ENCODE results near the gene GALNT13.

GALNT13 gene

DNA sequence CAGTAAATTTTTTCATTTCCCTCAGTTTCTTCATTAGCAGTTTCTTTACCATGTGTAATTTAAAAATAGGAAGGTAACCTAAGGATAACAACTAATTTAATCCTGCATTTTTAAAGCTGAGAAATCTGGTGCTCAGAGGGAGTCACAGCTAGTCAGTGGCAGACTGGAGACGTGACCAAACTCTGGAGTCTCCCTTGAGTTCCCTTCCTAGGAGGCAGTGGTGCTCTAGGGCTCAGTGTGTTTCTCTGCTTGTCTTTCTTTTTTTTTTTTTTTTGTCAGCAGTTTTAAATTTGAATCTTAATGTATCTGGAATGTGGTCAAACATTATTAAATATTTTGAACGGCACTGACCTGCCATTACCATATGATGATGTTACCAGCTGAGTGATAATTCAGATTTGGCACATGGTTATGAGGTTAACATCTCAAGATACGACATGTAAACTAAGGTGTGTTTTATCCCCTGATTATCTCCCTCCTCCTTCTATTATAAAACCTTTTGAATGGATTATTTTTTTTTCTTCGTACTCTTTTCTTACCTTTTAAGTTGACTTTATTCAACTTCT, 226.2 kb downstream of the GALNT13 start:
- in situ Hi-C loops (cut with HindIII; ENCODE audit: low sequenced_read_pairs): no loop called here

GRCh38 chr2:154120706-154121105, 249.0 kb downstream of the GALNT13 start:
- in situ Hi-C loops (cut with HindIII; ENCODE audit: low sequenced_read_pairs): no loop called here

GRCh38 chr2:154125891-154126290, 254.2 kb downstream of the GALNT13 start:
- in situ Hi-C loops (cut with HindIII; ENCODE audit: low sequenced_read_pairs): no loop called here

DNA sequence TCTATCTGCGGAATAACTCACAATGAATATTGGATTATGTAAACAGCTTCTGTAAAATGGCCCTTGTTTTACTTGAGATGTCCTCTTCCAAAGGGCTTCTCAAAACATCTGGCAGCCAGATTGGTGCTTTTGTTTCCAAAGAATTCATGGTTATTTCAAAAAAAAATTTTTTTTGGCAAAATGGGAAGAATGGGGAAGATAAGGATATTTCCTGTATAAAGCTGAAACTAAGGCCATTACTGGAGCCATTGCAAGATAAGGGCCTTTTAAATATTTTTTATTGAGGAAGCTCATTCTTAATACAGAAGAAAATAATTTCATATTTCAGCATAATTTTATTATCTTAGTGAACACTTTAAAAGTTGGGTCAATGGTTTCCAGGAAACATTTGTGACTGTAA, 259.1 kb downstream of the GALNT13 start:
- in situ Hi-C loops (cut with HindIII; ENCODE audit: low sequenced_read_pairs): no loop called here

DNA sequence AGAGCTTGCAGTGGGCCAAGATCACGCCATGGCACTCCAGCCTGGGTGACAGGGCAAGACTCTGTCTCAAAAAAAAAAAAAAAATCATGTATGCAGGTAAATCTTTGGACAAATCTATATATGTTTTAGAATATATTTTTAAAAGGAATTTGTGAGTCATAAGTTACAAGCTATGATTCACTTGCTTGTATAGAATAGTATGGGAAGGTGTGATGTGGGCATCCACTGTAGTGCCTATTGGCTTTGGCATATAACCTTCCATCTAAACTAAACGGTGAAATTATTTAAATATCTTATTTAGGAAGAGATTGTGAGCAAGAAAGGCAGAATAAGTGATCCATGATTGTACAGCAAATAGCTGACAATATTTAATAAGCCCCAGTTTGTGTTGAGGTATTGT, 261.1 kb downstream of the GALNT13 start:
- in situ Hi-C loops (cut with HindIII; ENCODE audit: low sequenced_read_pairs): no loop called here

DNA sequence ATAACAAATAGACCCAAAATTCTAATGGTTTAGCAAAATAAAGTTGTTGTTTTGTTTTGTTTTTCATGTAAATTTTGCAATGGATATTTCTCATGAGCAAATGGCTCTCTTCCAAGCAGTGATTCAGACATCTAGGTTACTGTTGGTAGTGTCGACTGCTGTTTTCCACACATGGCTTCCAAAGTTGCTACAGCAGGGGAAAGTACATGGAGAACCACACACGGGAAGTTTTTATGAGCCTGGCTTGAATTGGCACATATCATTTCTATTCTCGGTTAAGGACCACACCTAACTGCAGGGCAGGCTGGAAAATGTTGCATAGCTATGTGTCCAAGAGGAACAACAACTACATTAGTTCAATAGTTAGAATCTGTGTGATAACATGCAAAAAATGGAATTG, 262.1 kb downstream of the GALNT13 start:
- in situ Hi-C loops (cut with HindIII; ENCODE audit: low sequenced_read_pairs): no loop called here

DNA sequence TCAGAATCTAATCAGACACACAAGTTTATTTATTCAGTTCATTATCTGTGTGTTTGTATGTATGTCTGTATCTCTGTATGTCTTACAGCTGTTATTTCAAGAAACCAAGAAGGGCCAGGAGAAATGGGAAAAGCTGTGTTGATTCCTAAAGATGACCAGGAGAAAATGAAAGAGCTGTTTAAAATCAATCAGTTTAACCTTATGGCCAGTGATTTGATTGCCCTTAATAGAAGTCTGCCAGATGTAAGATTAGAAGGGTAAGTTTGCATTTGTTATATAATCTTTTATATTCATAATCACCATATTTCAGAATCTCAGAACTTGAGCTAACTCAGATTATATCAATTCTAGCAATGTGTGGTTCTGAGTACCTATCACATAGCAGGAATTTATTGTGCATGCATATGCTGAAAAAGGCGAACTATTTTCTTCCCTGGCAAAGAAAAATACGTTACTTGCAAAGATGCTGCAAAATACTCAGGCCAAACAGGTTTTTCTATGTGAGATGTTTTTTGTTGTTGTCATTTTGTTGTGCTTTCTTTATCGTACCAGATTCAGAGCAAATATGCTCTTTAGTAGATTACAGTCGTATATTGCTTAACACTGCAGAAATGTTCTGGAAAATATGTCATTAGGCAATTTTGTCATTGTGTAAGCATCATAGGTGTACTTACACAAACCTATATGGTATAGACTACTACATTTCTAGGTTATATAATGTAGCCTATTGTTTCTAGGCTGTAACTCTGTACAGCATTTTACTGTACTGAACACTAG, 268.7 kb downstream of the GALNT13 start:
- in situ Hi-C loops (cut with HindIII; ENCODE audit: low sequenced_read_pairs): no loop called here

DNA sequence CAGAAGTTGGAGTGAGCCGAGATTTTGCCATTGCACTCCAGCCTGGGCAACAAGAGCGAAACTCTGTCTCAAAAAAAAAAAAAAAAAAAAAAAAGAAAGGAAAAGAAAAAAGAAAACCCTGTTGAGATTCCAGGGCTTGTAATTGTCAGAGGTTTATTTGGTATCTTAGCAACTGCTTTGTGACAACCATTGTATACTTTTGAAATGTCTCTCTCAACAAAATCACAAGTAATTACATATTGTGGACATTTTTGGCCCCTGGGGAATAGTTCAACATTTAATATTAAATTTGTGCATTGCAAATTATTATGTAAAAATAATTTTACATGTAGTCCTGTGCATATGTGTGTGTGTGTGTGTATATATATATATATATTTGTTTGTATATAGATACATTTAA, 270.8 kb downstream of the GALNT13 start:
- in situ Hi-C loops (cut with HindIII; ENCODE audit: low sequenced_read_pairs): no loop called here

DNA sequence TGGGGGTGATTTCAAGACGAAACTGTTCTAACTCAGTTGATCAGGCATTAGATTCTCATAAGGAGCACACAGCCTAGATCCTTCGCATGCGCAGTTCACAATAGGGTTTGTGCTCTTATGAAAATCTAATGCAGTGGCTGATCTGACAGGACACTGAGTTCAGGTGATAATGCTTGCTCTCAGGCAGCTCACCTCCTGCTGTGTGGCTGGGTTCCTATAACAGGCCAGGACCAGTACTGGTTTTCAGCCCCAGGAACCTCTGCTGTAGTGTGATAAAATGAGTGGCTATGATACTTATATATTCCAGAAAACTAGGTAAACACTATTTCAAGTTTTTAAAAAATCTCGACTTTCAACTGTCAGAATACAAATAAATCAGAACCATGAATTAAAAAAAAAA, 271.4 kb downstream of the GALNT13 start:
- in situ Hi-C loops (cut with HindIII; ENCODE audit: low sequenced_read_pairs): no loop called here

DNA sequence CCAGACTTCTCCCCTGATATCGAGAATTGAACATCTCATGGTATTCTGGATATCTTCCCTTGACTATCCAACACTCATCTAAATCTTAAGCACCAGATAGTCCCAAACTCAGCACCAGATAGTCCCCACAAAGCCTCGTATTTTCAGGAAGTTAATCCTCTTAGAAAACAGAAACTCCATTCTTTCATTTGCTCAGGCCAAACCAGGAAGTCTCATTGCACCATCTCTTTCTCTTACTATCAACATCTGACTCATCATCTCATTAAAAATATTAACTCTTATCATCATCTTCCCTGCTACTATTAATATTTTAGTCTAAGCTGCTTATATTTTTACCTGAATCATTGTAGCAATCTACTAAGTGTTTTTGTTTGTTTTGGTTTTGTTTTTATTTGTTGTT, 286.4 kb downstream of the GALNT13 start:
- in situ Hi-C loops (cut with HindIII; ENCODE audit: low sequenced_read_pairs): no loop called here

DNA sequence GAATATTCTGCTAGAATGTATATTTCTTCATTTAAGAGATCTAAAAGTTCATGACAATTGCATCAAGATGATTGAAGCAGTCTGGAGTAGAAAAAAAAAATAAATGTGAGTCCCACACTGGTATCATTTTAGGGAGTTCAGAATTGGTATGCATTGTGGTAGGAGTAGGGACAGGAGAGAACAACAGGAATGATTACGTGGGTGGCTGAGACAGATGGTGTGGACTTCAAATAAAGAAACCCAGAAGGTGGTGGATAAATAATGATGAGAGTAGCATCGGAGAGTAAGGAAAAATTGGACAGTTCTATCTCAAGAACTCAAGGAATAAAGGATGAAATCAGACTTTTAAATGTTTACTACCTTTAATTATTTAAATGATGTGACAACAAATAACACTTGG, 289.6 kb downstream of the GALNT13 start:
- in situ Hi-C loops (cut with HindIII; ENCODE audit: low sequenced_read_pairs): no loop called here

GRCh38 chr2:154170400-154170799, 298.7 kb downstream of the GALNT13 start:
- in situ Hi-C loops (cut with HindIII; ENCODE audit: low sequenced_read_pairs): no loop called here

- in situ Hi-C loops (cut with HindIII; ENCODE audit: low sequenced_read_pairs): no loop called here
Measured at GRCh38 chr2:154173164-154173563, 301.4 kb downstream of the GALNT13 start.

GRCh38 chr2:154173919-154174318, 302.2 kb downstream of the GALNT13 start:
- in situ Hi-C loops (cut with HindIII; ENCODE audit: low sequenced_read_pairs): no loop called here

GRCh38 chr2:154182008-154182407, 310.3 kb downstream of the GALNT13 start:
- in situ Hi-C loops (cut with HindIII; ENCODE audit: low sequenced_read_pairs): no loop called here

- in situ Hi-C loops (cut with HindIII; ENCODE audit: low sequenced_read_pairs): no loop called here
Measured at GRCh38 chr2:154187948-154188347, 316.2 kb downstream of the GALNT13 start.

DNA sequence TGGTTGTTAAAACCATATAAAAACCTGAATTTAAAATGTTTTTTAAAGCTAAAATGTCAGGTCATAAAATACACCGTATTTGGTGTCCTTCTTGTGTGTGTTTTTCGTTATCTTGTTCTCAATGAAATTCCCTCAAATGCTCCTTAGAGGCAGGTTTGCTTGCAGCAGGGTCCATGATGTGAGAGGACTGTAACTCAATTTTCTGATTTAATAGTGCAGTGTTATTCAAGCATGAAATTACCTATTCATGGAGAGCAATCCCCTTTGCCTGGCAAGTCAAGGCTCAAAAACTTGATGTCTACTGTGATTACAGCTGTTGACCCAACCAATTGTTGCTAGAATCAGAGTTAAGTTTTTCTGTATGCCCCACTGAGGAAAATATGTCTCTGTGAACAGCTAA, 318.2 kb downstream of the GALNT13 start:
- in situ Hi-C loops (cut with HindIII; ENCODE audit: low sequenced_read_pairs): no loop called here

DNA sequence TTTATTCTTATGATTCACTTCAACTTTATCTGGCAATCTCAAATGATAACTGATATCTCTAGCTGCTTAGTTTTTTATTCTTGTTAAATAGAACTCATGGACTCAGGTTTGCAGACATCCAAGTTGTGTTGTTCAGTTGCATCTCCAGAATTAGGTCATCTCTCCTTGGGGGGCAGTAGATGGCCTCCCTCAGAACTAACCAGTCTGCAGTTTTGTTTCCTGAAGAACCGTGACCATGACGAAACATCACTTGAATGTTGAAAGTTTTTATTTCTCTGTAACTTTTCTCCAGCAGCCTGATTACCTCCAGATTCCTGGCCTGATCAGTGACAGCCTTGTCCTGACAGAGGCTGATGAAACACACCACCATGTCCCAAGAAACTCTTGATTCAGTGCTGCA, 321.5 kb downstream of the GALNT13 start:
- in situ Hi-C loops (cut with HindIII; ENCODE audit: low sequenced_read_pairs): no loop called here

GRCh38 chr2:154194909-154195643, 323.4 kb downstream of the GALNT13 start:
- in situ Hi-C loops (cut with HindIII; ENCODE audit: low sequenced_read_pairs): no loop called here

DNA sequence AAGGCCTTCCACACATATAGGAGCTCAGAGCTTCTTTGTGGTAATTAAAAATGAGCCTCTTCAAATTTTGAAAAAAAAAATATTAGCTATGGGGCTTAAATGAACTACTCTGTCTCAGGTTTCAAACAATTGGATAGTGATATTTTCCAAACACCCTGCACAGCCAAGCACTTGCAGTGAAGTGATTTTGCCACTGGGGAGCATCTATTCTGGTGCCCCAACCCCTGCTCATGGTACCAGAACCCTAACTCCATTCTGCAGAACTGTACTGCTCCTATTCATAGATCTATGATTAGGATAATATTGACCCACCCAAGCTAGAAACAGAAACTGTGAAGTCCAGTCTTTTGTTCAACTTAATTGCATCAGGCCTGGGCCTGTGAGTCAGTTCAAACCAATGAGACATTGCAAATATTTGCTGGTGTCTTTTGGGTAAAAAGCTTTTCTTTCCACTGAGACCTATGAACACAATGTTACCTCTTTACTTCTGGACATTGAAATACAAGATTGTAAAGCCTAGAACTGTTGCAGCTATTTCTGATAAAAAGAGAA, 324.0 kb downstream of the GALNT13 start:
- in situ Hi-C loops (cut with HindIII; ENCODE audit: low sequenced_read_pairs): no loop called here

GRCh38 chr2:154198866-154199265, 327.1 kb downstream of the GALNT13 start:
- in situ Hi-C loops (cut with HindIII; ENCODE audit: low sequenced_read_pairs): no loop called here

DNA sequence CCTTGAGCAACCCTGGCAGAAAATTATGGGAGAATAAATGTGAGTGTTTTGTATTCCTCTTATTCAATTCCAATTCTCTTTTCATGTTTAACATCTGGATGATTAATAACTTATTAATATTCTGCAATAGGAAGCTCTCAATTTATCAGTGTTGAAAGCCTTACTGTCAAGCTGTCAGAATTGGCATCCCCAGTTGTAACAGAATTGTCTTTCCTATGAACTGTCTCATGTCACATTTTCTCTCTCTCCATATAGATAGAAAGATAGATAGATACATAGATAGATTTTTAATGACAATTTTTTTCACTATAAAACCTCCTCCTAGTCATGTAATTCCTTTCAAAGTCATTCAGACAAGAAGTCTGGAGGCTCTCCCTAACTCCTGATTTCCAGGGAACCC, 331.5 kb downstream of the GALNT13 start:
- in situ Hi-C loops (cut with HindIII; ENCODE audit: low sequenced_read_pairs): no loop called here

All from DLD1 (cell line).